ENCODE measurements around the gene SUSD6. TPM values are rescaled to one million over a fixed set of nuclear protein-coding genes. Genes with fewer than 3 reads are reported as not detected.
A peak's percentile ranks its signal among the peaks of the same experiment; 100 is the strongest.

SUSD6 gene
- polyA plus RNA-seq, 2 of the 4 experiments (the other 2 are of a cell fraction), result 4.3 to 7.0 TPM

GRCh38 chr14:69694730-69695281 lies 83.4 kb downstream of the SUSD6 start:
- H3K9me3 ChIP-seq, result no peaks in the 10 kb centered on the region
- 91% methylated on average over 5 of the region's 5 CpGs for WGBS (ENCODE audit: missing lambda C conversion rate)
- CTCF ChIA-PET, result interaction anchor here (0.6 kb wide), 1 partner anchor 402 kb away, joined by 3 read pairs; no protein-coding TSS in a partner anchor
- no peak overlapping the region for H3K4me3 ChIP-seq
- H3K27ac ChIP-seq, result peak overlapping the region in 1 of 2 experiments; percentile 3; a peak in 1 of 6 replicates
- TF ChIP-seq EP300 (IDR thresholded peaks at IDR 0.05) (no peak), RAD21 (conservative IDR thresholded peaks at IDR 0.05 in 1 of 2, IDR thresholded peaks at IDR 0.05 in 1 of 2) (no peak), PHF8 (IDR thresholded peaks at IDR 0.05; ENCODE audit: borderline replicate concordance, low read depth) (no peak), ZNF302 (CRISPR knock-in tag; IDR thresholded peaks at IDR 0.05) (no peak), MYC (IDR thresholded peaks at IDR 0.05; ENCODE audit: borderline replicate concordance, low read length) (no peak), E2F6 (IDR thresholded peaks at IDR 0.05; ENCODE audit: borderline replicate concordance, low read depth) (no peak), HOXB13 (CRISPR knock-in tag; IDR thresholded peaks at IDR 0.05; ENCODE audit: low read depth) (no peak)
- H3K4me2 ChIP-seq, result no peak overlapping the region
- ATAC-seq (no peak; a peak in 1 of 6 replicates), DNase-seq (ENCODE audit: low read depth in 1 of 2, low spot score in 1 of 2) (no peak), FAIRE-seq (no peak)
- H3K4me1 ChIP-seq, result peaks cover 8% of the 10 kb centered on the region
- POLR2A ChIA-PET, result no interaction called here

- ChIA-PET POLR2A (no interaction called here), CTCF (no interaction called here)
- H3K4me3 ChIP-seq, result no peak overlapping the region
- 0 out of 6 replicates have a peak, but pooled peaks of 1 of the 2 experiments have one; percentile 13 for ATAC-seq
- TF ChIP-seq CTCF (IDR thresholded peaks at IDR 0.05) (no peak), FOSB (CRISPR knock-in tag; IDR thresholded peaks at IDR 0.05) (no peak), FOSL2 (IDR thresholded peaks at IDR 0.05) (no peak), FOSL2 (CRISPR knock-in tag; IDR thresholded peaks at IDR 0.05) (no peak), HOXB5 (CRISPR knock-in tag; IDR thresholded peaks at IDR 0.05) (no peak), BHLHE40 (IDR thresholded peaks at IDR 0.05; ENCODE audit: low read depth, low read length) (no peak), TFCP2L1 (CRISPR knock-in tag; IDR thresholded peaks at IDR 0.05) (no peak), GATA3 (IDR thresholded peaks at IDR 0.05; ENCODE audit: borderline replicate concordance) (no peak), NR3C1 (IDR thresholded peaks at IDR 0.05) (no peak), PBX3 (IDR thresholded peaks at IDR 0.05) (no peak), ESRRA (IDR thresholded peaks at IDR 0.05; ENCODE audit: borderline replicate concordance, low read length) (no peak), EP300 (IDR thresholded peaks at IDR 0.05) (no peak), FOXS1 (CRISPR knock-in tag; IDR thresholded peaks at IDR 0.05) (no peak), RARB (CRISPR knock-in tag; IDR thresholded peaks at IDR 0.05) (no peak), SMC3 (IDR thresholded peaks at IDR 0.05) (no peak)
- DNase-seq (ENCODE audit: low read depth in 1 of 2, low spot score in 1 of 2), result no peak
- H3K9me3 ChIP-seq, result no peaks in the 10 kb centered on the region
- 89% methylated on average over 6 of the region's 6 CpGs for WGBS (ENCODE audit: missing lambda C conversion rate)
- H3K27ac ChIP-seq, result no peak overlapping the region
- FAIRE-seq, result no peak
- H3K4me2 ChIP-seq, result no peak overlapping the region
- H3K4me1 ChIP-seq, result peaks cover 8% of the 10 kb centered on the region
Measured at GRCh38 chr14:69695322-69696203, 84.2 kb downstream of the SUSD6 start.
